HL-60 (cell line): ENCODE data around the gene SOCS3.

Experiments used
- DNase-seq, 2 experiments: peaks; one replicate each; pipeline ENCODE4 v3.0.0-alpha.2; 2010 to 2020; ENCODE audit warnings: low read depth in 1 of 2, low spot score in 1 of 2
- H3K27ac ChIP-seq: fragments of 250-450 bp; sonication (Bioruptor Pico); replicated peaks from 2 replicates; pipeline ENCODE4 v1.5.1; 2020; ENCODE audit warnings: mild to moderate bottlenecking, moderate library complexity
- H3K27me3 ChIP-seq: fragments of 250-450 bp; sonication (Bioruptor Pico); 2 replicates; pipeline ENCODE4 v1.5.1; 2021; ENCODE audit warnings: mild to moderate bottlenecking, moderate library complexity; ENCODE audit not compliant: insufficient read depth, poor library complexity, severe bottlenecking
- H3K4me3 ChIP-seq: replicated peaks from 2 replicates; pipeline ENCODE4 v1.5.1; 2011; ENCODE audit warnings: mild to moderate bottlenecking, control low read depth, low read length; ENCODE audit not compliant: insufficient read depth
- GABPA ChIP-seq: IDR thresholded peaks from 2 replicates; pipeline ENCODE4 v1.6.1; 2012; ENCODE audit warnings: low read depth
- POLR2AphosphoS5 ChIP-seq: IDR thresholded peaks from 2 replicates; pipeline ENCODE4 v1.6.1; 2012; ENCODE audit warnings: low read depth
- REST ChIP-seq: IDR thresholded peaks from 2 replicates; pipeline ENCODE4 v1.6.1; 2012; ENCODE audit warnings: low read depth; ENCODE audit not compliant: insufficient replicate concordance
- SPI1 ChIP-seq: IDR thresholded peaks from 2 replicates; pipeline ENCODE4 v1.6.1; 2012; ENCODE audit warnings: low read depth, mild to moderate bottlenecking, borderline replicate concordance
- TF ChIP-seq, protein P1 (sequence below): IDR thresholded peaks from one replicate; pipeline ENCODE4 v1.5.1; 2011; ENCODE audit warnings: low read length, control low read depth, inconsistent platforms; ENCODE audit not compliant: insufficient read depth

SOCS3 gene

GRCh38 chr17:78406920-78407319 lies 47.0 kb upstream of the SOCS3 start:
- TF ChIP-seq POLR2AphosphoS5 (no peak), SPI1 (no peak), GABPA (no peak), REST (no peak)
- TF ChIP-seq, protein P1, sequence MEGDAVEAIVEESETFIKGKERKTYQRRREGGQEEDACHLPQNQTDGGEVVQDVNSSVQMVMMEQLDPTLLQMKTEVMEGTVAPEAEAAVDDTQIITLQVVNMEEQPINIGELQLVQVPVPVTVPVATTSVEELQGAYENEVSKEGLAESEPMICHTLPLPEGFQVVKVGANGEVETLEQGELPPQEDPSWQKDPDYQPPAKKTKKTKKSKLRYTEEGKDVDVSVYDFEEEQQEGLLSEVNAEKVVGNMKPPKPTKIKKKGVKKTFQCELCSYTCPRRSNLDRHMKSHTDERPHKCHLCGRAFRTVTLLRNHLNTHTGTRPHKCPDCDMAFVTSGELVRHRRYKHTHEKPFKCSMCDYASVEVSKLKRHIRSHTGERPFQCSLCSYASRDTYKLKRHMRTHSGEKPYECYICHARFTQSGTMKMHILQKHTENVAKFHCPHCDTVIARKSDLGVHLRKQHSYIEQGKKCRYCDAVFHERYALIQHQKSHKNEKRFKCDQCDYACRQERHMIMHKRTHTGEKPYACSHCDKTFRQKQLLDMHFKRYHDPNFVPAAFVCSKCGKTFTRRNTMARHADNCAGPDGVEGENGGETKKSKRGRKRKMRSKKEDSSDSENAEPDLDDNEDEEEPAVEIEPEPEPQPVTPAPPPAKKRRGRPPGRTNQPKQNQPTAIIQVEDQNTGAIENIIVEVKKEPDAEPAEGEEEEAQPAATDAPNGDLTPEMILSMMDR: no peak
- Histone ChIP-seq H3K4me3 (no peak overlapping the region), H3K27ac (no peak overlapping the region), H3K27me3 (no peaks in the 10 kb centered on the region)
- DNase-seq: no peak

GRCh38 chr17:78406396-78406795 lies 46.5 kb upstream of the SOCS3 start:
- no peak for DNase-seq
- TF ChIP-seq, protein P1: no peak
- no peak for TF ChIP-seq SPI1
- no peak for TF ChIP-seq GABPA
- TF ChIP-seq REST: no peak
- no peak for TF ChIP-seq POLR2AphosphoS5
- Histone ChIP-seq H3K27me3 (no peaks in the 10 kb centered on the region), H3K4me3 (no peak overlapping the region), H3K27ac (no peak overlapping the region)

DNA sequence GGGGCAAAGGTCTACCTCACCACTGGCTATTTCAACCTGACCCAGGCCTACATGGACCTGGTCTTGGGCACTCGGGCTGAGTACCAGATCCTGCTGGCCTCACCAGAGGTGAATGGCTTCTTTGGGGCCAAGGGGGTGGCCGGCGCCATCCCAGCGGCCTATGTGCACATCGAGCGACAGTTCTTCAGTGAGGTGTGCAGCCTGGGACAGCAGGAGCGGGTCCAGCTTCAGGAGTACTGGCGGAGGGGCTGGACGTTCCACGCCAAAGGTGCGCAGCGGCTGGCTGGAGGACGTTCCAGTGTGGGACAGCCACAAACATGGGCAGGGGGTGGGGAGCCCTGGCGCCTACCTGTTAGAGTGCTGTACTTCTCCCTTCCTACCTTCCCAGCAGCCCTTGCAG lies 43.9 kb upstream of the SOCS3 start:
- TF ChIP-seq, protein P1: no peak
- TF ChIP-seq POLR2AphosphoS5 (no peak), REST (no peak), GABPA (no peak), SPI1 (no peak)
- Histone ChIP-seq H3K27ac (no peak overlapping the region), H3K27me3 (no peaks in the 10 kb centered on the region), H3K4me3 (no peak overlapping the region)
- no peak for DNase-seq
